ENCODE data around the gene HOXC9.

Gene HOXC9

GRCh38 chr12:53989227-53990113, 10.5 kb upstream of the HOXC9 start:
- DNase-seq: peak; percentile 35 to 48

- no peak for DNase-seq
These were observed 9.5 kb upstream of the HOXC9 start for GRCh38 chr12:53990311-53991076.

GRCh38 chr12:53991077-53991460, 8.9 kb upstream of the HOXC9 start:
- peak in 1 of 2 experiments; percentile 18 for DNase-seq

GRCh38 chr12:53992377-53992889, 7.5 kb upstream of the HOXC9 start:
- no peak for DNase-seq

- no peak for DNase-seq
These were observed 6.6 kb upstream of the HOXC9 start for GRCh38 chr12:53993162-53994008.

GRCh38 chr12:53994009-53994263, 6.0 kb upstream of the HOXC9 start:
- DNase-seq: no peak

GRCh38 chr12:53994264-53995001, 5.5 kb upstream of the HOXC9 start:
- DNase-seq: no peak

GRCh38 chr12:53995002-53995377, 5.0 kb upstream of the HOXC9 start:
- no peak for DNase-seq

GRCh38 chr12:53995378-53996239, 4.4 kb upstream of the HOXC9 start:
- DNase-seq: no peak

- no peak for DNase-seq
These were observed 3.4 kb upstream of the HOXC9 start for GRCh38 chr12:53996240-53997203.

- DNase-seq: no peak
These were observed 2.5 kb upstream of the HOXC9 start for GRCh38 chr12:53997204-53998109.

- no peak for DNase-seq
These were observed 1.7 kb upstream of the HOXC9 start for GRCh38 chr12:53998110-53998899.

GRCh38 chr12:53998900-53999236, 1.1 kb upstream of the HOXC9 start:
- DNase-seq: no peak

- DNase-seq: peak; percentile 59 to 76
These were observed 324 bp upstream of the HOXC9 start for GRCh38 chr12:53999559-54000115.

- DNase-seq: no peak
These were observed 1.6 kb downstream of the HOXC9 start for GRCh38 chr12:54001283-54002187.

- DNase-seq: no peak
These were observed 2.4 kb downstream of the HOXC9 start for GRCh38 chr12:54002278-54002914.

Measured in NCI-H446 (cell line).